ENCODE results near the gene STUB1. TPM values are rescaled to one million over a fixed set of nuclear protein-coding genes. Genes with fewer than 3 reads are reported as not detected.

Gene STUB1
- polyA plus RNA-seq, 1 donor from 2014 or later, result 137 TPM

DNA sequence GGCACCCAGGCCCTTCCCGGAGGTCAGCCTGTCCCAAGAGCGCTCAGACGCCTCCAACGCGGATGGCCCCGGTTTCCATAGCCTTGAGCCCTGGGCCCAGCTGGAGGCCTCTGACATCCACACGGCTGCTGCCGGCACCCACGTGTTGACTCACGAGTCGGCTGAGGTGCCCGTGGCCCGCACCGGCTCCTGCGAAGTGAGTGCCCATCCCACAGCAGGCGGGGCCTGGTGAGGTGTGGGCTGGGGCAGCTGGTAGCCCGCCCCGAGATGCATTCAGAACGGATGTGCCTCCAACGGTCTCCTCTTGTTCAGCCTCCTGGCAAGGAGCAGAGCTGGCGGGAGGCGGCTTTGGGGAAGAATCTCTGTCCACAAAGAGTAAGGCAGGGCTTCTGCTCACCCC lies 28.4 kb upstream of the STUB1 start:
- Mint-ChIP-seq H3K9me3 (no peaks in the 10 kb centered on the region), H3K36me3 (no peaks in the 10 kb centered on the region), H3K4me1 (peaks cover 0 to 4% (median 3%) of the 10 kb centered on the region in 3 donors), H3K27ac (peak overlapping the region in 1 of 3 donors; percentile 48), H3K27me3 (no peaks in the 10 kb centered on the region), H3K4me3 (peak overlapping the region in 1 of 4 donors; percentile 38)

DNA sequence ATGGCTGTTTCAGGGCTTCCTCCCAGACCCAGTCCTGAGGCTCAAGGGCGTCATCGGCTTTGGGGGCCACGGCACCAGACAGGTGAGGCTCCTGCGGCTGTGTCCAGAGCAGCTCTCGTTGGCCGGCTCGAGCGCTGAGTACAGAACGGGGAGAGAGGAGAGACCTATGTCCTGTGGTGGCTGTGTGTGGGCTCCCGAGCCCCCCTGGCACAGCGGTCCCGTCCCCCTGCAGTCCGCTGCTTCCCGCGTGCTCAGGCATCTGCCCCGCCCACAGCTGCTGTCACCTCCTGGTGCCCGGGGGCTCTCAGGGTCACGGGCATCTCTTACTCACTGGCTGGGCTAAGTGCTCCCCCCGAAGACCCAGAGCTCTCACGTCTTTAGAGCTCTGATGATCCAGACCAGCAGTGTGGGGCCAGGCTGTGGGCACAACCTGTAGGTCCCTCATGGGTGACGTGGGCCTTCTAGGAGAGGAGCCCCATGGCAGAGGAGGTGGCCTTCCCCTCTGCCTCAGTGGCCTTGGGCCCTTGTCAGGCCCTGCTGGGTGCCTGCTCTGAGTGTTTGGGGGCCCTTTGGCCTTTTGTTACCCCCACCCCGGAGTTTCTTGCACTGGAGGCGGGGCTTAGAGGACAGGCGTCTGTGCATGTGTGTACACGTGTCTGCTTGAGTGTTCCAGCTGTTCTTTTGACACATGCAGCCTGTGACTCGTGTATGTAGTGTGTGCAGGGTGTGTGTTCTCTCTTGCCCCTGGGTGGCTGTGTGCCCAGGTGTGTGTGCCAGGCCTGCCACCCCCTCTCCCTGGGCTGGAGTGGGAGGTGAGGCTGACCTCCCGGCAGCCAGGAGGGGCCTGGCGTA lies 27.5 kb upstream of the STUB1 start:
- peak overlapping the region in 2 of 4 donors; percentile 34 to 38 for H3K4me3 Mint-ChIP-seq
- H3K27me3 Mint-ChIP-seq, result no peaks in the 10 kb centered on the region
- H3K36me3 Mint-ChIP-seq, result no peaks in the 10 kb centered on the region
- peaks cover 0 to 4% (median 2%) of the 10 kb centered on the region in 3 donors for H3K4me1 Mint-ChIP-seq
- H3K9me3 Mint-ChIP-seq, result no peaks in the 10 kb centered on the region
- H3K27ac Mint-ChIP-seq, result no peak overlapping the region

GRCh38 chr16:654034-654433 lies 26.2 kb upstream of the STUB1 start:
- Mint-ChIP-seq H3K27ac (no peak overlapping the region), H3K4me1 (peaks cover 0 to 2% (median 0%) of the 10 kb centered on the region in 3 donors), H3K27me3 (no peaks in the 10 kb centered on the region), H3K36me3 (no peaks in the 10 kb centered on the region), H3K4me3 (no peak overlapping the region), H3K9me3 (no peaks in the 10 kb centered on the region)

- Mint-ChIP-seq H3K36me3 (no peaks in the 10 kb centered on the region), H3K27me3 (no peaks in the 10 kb centered on the region), H3K27ac (peak overlapping the region in 1 of 3 donors; percentile 85), H3K4me3 (no peak overlapping the region), H3K4me1 (peaks cover 0 to 4% (median 0%) of the 10 kb centered on the region in 3 donors), H3K9me3 (no peaks in the 10 kb centered on the region)
Observed at GRCh38 chr16:657487-657886, 22.7 kb upstream of the STUB1 start.

GRCh38 chr16:658679-659571 lies 21.3 kb upstream of the STUB1 start:
- peaks cover 0 to 4% (median 0%) of the 10 kb centered on the region in 3 donors for H3K4me1 Mint-ChIP-seq
- no peak overlapping the region for H3K27ac Mint-ChIP-seq
- H3K27me3 Mint-ChIP-seq, result no peaks in the 10 kb centered on the region
- no peak overlapping the region for H3K4me3 Mint-ChIP-seq
- no peaks in the 10 kb centered on the region for H3K9me3 Mint-ChIP-seq
- no peaks in the 10 kb centered on the region for H3K36me3 Mint-ChIP-seq

DNA sequence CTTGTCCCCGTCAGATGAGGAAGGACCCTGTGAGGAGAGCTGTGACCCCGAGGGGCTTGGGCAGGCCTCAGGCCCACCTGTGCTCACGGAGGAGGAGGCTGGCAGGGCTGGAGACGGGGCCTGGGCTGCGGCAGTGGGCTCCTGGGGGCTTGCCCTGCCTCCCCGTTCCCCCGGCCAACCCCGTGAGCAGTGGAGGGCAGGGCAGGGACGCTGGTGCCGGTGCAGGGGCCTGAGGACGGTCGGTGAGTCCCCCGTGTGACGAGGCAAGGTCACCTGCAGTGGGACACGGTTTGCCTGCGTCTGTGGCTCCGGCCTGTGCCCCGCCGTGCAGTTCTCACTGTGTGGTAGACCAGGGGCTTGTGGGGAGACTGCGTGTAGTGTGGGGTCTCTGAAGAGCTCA lies 20.6 kb upstream of the STUB1 start:
- Mint-ChIP-seq H3K4me3 (no peak overlapping the region), H3K36me3 (no peaks in the 10 kb centered on the region), H3K27ac (no peak overlapping the region), H3K9me3 (no peaks in the 10 kb centered on the region), H3K27me3 (no peaks in the 10 kb centered on the region), H3K4me1 (peaks cover 0 to 4% (median 0%) of the 10 kb centered on the region in 3 donors)

DNA sequence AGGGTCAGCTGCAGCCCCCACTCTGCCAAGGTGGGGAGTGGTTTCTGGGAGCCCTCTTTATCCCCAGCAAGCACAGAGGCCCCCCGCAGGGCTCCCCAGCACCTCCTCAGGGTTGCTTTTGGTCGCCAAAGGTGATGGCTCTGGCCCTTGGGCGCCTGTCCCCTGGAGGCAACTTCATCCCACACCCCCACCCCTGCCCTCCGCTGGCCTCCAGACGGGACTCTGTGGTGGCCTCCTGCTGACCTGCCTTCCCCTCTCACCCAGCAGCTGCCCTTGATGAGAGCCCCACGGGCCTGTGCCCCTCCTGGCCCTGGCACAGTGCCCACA lies 20.1 kb upstream of the STUB1 start:
- H3K4me3 Mint-ChIP-seq, result no peak overlapping the region
- H3K9me3 Mint-ChIP-seq, result no peaks in the 10 kb centered on the region
- H3K27ac Mint-ChIP-seq, result no peak overlapping the region
- no peaks in the 10 kb centered on the region for H3K27me3 Mint-ChIP-seq
- H3K36me3 Mint-ChIP-seq, result no peaks in the 10 kb centered on the region
- H3K4me1 Mint-ChIP-seq, result peaks cover 0 to 4% (median 0%) of the 10 kb centered on the region in 3 donors

GRCh38 chr16:660459-661183 lies 19.6 kb upstream of the STUB1 start:
- Mint-ChIP-seq H3K27me3 (no peaks in the 10 kb centered on the region), H3K36me3 (no peaks in the 10 kb centered on the region), H3K9me3 (no peaks in the 10 kb centered on the region), H3K4me1 (peaks cover 0 to 4% (median 0%) of the 10 kb centered on the region in 3 donors), H3K4me3 (peak overlapping the region in 1 of 4 donors; percentile 45), H3K27ac (peak overlapping the region in 2 of 3 donors; percentile 76 to 85)

- Mint-ChIP-seq H3K9me3 (no peaks in the 10 kb centered on the region), H3K4me1 (peaks cover 0 to 4% (median 0%) of the 10 kb centered on the region in 3 donors)
Observed at GRCh38 chr16:661184-661821, 18.9 kb upstream of the STUB1 start.

DNA sequence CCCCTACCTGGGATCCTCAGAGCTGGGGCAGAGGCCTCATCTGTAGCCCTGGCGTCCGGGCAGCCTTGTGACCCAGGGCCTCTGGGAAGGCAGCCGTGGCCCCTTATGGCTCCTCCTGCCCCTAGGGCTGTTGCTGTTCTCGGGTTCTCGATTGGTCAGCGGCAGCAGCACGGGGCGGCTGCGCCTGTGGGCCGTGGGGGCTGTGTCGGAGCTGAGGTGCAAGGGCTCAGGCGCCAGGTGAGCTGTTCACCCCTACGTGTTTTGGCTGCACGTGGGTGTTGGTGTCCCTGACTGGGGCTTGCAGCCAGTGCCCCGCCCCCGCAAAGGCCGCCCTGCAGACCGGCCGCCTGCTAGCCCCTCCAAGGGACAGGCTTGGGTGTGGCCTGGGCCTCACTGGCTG lies 18.1 kb upstream of the STUB1 start:
- no peak overlapping the region for H3K4me3 Mint-ChIP-seq
- no peaks in the 10 kb centered on the region for H3K9me3 Mint-ChIP-seq
- H3K4me1 Mint-ChIP-seq, result peaks cover 0 to 4% (median 0%) of the 10 kb centered on the region in 3 donors
- no peaks in the 10 kb centered on the region for H3K27me3 Mint-ChIP-seq
- H3K27ac Mint-ChIP-seq, result no peak overlapping the region
- no peaks in the 10 kb centered on the region for H3K36me3 Mint-ChIP-seq

More at GRCh38 chr16:661184-661821, 18.9 kb upstream of the STUB1 start:
- Mint-ChIP-seq H3K27ac (peak overlapping the region in 2 of 3 donors; percentile 31 to 85), H3K27me3 (no peaks in the 10 kb centered on the region), H3K4me3 (peak overlapping the region in 1 of 4 donors; percentile 45), H3K36me3 (no peaks in the 10 kb centered on the region)

GRCh38 chr16:662597-662996 lies 17.6 kb upstream of the STUB1 start:
- no peaks in the 10 kb centered on the region for H3K36me3 Mint-ChIP-seq
- H3K4me1 Mint-ChIP-seq, result peaks cover 1 to 6% (median 2%) of the 10 kb centered on the region in 3 donors
- no peak overlapping the region for H3K4me3 Mint-ChIP-seq
- H3K9me3 Mint-ChIP-seq, result no peaks in the 10 kb centered on the region
- no peaks in the 10 kb centered on the region for H3K27me3 Mint-ChIP-seq
- H3K27ac Mint-ChIP-seq, result no peak overlapping the region

DNA sequence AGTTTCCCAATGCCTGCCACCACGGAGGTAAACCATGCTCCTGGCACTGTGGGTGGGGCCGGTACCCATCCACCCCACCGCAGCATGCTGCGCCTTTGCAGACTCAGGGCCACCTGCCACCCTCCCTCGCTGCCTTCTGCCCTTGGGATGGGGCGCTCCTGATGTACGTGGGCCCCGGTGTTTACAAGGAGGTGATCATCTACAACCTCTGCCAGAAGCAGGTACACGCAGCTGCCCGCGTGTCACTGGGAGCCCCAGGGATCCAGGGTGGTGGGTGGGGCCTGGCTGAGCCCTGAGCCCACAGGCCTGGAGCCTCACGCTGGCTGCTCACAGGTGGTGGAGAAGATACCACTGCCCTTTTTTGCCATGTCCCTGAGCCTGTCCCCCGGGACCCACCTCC lies 13.6 kb upstream of the STUB1 start:
- Mint-ChIP-seq H3K9me3 (no peaks in the 10 kb centered on the region), H3K4me1 (peaks cover 3 to 5% (median 4%) of the 10 kb centered on the region in 3 donors), H3K4me3 (no peak overlapping the region), H3K27me3 (no peaks in the 10 kb centered on the region), H3K27ac (no peak overlapping the region), H3K36me3 (no peaks in the 10 kb centered on the region)

GRCh38 chr16:667113-667779 lies 13.0 kb upstream of the STUB1 start:
- H3K9me3 Mint-ChIP-seq, result no peaks in the 10 kb centered on the region
- peaks cover 3 to 5% (median 4%) of the 10 kb centered on the region in 3 donors for H3K4me1 Mint-ChIP-seq
- H3K27me3 Mint-ChIP-seq, result no peaks in the 10 kb centered on the region
- H3K4me3 Mint-ChIP-seq, result peak overlapping the region; percentile 71 to 92 (median 79)
- H3K36me3 Mint-ChIP-seq, result no peaks in the 10 kb centered on the region
- H3K27ac Mint-ChIP-seq, result peak overlapping the region; percentile 86 to 91 (median 91)

Data from IgD-negative memory B cell (primary cell).